ENCODE data around the gene MMAB. TPM values are rescaled to one million over a fixed set of nuclear protein-coding genes. Genes with fewer than 3 reads are reported as not detected.
"Not testable (repeated sequence)": the region's sequence is repeated elsewhere in the genome, so short reads cannot be mapped to it uniquely, and the experiment has no call there.

Gene MMAB
- polyA plus RNA-seq, 4 donors = 35.0 to 44.9 (median 37.5) TPM

DNA sequence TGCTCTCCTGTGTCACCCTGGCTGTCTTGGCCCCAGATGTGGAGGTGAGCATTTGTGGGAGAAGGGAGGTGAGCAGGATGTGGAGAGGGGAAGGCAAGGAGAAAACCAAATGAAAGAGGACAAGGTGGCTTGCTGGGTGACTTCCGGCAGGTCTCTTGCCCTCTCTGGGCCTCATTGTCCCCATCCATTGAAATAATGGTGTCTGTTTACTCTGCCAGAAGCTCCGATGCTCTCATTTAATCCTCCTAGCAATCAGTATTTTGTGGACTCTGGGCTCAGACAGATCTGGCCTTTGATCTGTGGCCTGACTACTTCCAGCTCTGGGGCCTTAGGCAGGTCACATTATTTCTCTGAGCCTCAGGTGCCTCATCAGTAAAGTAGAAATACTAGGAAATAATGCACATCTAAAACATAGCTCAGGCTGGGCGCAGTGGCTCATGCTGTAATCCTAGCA lies 30.9 kb upstream of the MMAB start:
- DNase-seq (ENCODE audit: low read depth in 4 of 4, low spot score in 2 of 4) = no peak

DNA sequence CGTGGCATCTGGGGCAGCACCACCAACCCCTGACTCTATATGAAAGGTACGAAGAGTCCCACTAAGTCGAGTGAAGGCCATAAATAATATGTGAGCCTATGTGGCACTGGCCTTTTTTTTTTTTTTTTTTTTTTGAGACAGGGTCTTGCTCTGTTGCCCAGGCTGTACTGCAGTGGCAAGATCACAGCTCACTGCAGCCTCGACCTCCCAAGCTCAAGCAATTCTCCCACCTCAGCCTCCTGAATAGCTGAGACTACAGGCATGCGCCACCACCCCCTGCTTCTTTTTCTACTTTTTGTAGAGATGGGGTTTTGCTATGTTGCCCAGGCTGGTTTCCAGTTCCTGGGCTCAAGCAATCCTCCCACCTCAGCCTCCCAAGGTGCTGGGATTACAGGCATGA lies 28.8 kb upstream of the MMAB start:
- not testable (repeated sequence) for DNase-seq (ENCODE audit: low read depth in 4 of 4, low spot score in 2 of 4)

DNA sequence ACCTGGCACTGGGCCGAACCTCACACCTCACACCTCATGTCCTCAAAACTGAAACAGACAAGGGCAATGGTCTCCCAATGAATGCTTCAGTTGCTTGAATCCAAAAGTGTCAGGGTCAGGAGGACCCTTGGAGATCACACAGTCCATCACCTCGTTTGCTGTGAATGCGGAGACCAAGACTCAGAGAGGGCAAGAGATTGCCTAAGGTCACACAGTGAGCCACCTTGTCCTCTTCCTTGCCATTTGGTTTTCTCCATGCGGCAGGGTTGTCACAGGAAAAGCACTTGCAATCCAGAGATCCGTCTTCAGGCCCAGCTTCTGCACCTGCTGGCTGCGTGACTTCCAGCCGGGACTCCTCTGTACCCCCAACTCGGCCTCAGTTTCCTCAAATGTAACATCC lies 28.3 kb upstream of the MMAB start:
- DNase-seq (ENCODE audit: low read depth in 4 of 4, low spot score in 2 of 4) = no peak

DNA sequence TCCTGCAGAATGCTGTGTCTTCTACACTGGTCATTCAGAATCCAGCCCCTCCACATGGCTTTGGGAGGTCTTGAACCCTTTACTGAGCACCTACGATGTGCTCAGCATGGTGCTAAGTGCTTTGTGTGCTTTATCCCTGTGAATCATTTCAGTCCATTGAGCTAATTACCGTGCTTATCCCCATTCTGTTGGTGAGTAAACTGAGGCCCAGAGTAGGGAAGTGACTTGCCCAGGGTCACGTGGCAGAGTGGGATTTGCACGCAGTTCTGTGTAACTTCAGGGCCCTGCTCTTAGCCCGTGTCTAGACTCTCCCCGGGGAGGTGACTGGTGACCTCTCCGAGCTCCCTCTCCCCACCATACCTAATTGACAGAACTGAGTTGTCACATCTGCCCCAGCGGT lies 27.7 kb upstream of the MMAB start:
- no peak for DNase-seq (ENCODE audit: low read depth in 4 of 4, low spot score in 2 of 4)

DNA sequence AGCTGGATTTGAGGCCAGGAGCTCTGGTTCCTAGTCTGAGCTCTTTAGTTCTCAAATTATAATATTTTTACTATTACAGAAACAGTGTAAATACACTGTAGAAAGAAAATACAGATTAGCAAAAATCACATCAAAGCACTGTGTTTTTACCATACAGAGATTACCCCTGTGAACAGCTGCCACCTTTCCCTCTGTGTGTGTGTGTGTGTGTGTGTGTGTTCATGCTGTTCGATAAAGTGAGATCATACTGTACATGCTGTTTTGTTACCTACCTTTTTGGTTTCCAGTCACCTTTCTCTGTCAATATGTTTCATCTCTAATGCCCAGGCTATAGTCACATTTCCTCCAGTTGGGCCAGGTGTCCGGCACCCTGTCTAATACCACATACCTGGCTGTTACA lies 27.2 kb upstream of the MMAB start:
- no peak for DNase-seq (ENCODE audit: low read depth in 4 of 4, low spot score in 2 of 4)

GRCh38 chr12:109599087-109599486 lies 25.8 kb upstream of the MMAB start:
- DNase-seq (ENCODE audit: low read depth in 4 of 4, low spot score in 2 of 4) = no peak

DNA sequence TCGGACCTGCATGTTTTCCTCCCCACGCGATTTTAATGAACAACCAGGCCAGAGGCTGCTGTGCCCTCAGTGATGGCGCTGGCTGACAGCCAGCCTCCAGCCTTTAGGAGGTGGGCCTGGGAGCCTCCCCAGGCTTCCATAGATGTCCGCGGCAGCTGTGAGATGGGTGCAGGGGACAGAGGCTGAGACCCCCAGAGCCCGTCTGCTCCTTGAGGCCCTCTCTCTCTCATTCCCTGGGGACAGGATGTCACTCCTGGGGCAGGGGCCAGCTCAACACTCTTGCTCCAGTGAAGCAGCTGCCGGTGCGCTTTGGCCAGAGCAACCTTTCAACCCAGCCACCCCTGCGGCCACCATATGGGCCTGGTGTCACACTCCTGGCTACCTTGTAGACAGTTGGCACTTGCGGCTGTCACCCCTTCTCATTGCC lies 25.1 kb upstream of the MMAB start:
- DNase-seq (ENCODE audit: low read depth in 4 of 4, low spot score in 2 of 4) = no peak

DNA sequence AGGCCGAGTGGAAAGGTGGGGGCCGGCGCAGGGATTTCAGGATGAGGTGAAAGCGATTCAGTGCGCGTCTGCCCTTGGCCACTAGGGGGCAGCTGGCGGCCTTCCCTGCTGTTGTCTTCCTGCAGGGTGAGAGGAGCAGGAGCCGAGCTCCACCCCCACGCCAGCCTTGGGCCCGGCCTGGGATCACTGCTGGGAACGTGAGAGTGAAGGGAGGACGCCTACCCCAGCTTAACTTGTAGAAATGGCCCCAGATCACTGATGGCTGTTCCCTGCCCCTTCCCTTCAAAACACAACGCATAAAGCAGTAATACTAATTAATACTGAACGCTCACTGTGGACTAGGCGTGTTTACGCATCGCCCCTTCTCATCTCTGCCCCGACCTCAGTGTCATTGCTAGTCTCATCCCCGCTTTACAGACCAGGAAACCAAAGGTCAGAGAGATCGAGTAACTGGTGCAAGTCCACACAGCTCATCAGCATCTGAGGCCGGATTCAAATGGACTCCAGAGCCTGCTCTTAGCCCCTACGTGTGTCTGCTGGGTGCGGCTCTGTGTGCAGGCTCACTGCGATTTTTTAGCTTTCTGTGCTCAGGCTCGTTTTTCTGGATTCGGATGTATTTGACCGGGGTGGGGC lies 24.6 kb upstream of the MMAB start:
- peak in 3 of 4 donors; percentile 52 to 69 (median 67) for DNase-seq (ENCODE audit: low read depth in 4 of 4, low spot score in 2 of 4)

DNA sequence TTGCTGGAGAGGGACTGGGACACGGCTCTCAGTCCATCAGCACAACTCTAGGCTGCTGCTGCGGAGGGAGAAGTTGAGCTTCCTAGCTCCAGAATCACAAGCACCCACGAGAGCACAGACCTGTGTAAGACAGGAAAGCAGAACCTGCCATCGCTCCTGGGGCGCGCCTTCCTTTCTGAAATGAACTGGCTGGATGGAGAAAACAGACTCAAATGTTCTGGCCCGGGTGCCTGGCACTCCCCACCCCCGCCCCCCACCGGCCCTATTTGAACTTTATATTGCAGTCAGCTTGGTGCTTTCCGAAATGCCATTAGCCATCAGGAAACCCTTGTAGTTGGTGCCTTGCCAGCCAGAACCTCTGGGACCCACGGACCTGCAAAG lies 24.1 kb upstream of the MMAB start:
- DNase-seq (ENCODE audit: low read depth in 4 of 4, low spot score in 2 of 4) = no peak

DNA sequence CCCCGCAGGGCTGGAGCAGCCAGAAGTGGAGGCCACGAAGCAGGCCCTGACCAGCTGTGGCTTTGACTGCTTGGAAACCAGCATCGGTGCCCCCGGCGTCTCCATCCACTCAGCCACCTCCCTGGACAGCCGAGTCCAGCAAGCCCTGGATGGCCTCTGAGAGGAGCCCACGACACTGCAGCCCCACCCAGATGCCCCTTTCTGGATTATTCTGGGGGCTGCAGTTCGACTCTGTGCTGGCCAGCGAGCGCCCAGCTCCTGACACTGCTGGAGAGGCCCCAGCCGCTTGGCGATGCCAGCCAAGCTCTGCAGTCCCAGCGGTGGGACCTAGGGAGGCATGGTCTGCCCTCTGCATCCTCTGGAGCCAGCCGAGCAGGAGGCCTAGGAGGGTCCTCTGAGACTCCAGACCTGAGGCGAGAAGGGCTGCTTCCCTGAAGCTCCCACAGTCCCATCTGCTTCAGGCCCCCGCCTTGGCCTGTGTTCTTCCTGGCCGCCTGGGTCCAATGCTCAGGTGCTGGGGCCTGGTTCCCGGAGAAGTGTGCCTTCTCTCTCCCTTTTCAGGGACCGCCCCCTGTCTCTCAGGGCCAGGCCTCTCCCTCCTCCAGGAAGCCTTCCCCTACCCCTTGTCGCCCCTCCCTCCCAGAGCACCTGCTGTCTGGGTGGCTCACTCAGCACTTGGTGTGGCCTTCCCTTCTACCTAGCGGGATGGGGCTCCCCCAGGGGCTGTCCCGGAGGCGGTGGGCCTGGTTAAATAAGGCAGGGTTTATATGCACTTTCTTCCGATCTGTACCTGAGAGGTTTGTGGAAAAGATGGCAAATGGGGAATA lies 23.3 kb upstream of the MMAB start:
- no peak for DNase-seq (ENCODE audit: low read depth in 4 of 4, low spot score in 2 of 4)

DNA sequence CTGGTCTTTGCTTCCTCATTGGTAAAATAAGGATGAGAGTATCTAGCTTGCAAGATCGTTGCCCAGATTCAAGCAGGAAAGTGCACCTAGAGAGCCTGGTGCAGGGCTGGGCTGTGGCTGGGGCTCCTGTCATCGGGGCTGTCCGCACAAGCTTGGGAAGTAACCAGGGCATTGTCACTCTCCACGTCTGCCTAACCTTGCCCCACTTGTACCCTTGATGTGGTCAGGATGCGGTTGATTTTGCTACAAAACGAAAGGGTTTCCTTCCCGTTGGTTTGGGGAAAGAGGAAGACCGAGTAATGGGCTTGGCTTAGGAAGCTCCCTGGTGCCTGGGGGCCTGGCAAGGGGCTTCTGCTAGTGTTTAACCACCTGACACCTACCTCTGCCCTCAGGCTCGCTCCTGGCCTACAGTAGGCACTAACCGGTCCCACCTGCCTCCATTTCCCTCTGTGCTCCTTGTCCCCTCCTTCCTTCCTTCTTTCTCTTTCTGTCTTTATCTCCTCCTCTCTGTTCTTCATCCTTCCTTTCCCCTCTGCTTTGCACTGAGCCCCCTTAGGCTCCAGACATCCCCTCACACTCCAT lies 22.1 kb upstream of the MMAB start:
- no peak for DNase-seq (ENCODE audit: low read depth in 4 of 4, low spot score in 2 of 4)

DNA sequence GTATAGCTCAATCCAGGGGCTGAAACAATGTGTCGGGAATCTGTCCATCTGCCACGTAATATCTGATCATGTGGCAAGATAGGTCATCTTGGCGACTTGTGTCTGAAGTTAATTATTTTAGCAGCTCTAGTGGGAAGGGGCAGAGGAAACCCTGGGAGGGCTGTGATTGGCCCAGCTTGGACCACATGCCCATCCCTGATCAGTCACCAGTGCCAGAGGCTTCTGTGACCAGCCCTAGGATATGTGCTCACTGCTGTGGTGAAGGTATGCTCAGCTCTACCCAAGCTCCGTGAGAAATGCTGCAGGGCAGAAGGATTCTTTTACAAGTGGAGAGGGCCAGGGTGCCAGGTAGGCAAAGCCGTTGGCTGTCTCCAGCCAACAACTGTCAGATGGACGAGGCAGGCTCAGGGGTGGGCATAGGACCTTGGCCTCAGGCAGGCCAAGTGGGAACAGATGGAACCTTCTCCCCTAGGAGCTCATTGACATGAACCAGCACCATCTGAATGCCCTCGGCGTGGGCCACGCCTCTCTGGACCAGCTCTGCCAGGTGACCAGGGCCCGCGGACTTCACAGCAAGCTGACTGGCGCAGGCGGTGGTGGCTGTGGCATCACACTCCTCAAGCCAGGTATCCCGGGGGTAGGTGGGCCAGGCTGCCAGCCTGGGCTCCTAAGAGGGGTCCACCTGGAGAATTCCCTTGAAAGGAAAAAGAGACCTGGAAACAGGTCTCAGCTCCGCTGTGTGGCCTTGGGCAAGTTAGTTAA lies 21.4 kb upstream of the MMAB start:
- DNase-seq (ENCODE audit: low read depth in 4 of 4, low spot score in 2 of 4) = no peak

- no peak for DNase-seq (ENCODE audit: low read depth in 4 of 4, low spot score in 2 of 4)
Measured at GRCh38 chr12:109592905-109593272, 19.6 kb upstream of the MMAB start.

- DNase-seq (ENCODE audit: low read depth in 4 of 4, low spot score in 2 of 4) = no peak
Measured at GRCh38 chr12:109592195-109592904, 19.0 kb upstream of the MMAB start.

- DNase-seq (ENCODE audit: low read depth in 4 of 4, low spot score in 2 of 4) = no peak
Measured at GRCh38 chr12:109591041-109591440, 17.7 kb upstream of the MMAB start.

DNA sequence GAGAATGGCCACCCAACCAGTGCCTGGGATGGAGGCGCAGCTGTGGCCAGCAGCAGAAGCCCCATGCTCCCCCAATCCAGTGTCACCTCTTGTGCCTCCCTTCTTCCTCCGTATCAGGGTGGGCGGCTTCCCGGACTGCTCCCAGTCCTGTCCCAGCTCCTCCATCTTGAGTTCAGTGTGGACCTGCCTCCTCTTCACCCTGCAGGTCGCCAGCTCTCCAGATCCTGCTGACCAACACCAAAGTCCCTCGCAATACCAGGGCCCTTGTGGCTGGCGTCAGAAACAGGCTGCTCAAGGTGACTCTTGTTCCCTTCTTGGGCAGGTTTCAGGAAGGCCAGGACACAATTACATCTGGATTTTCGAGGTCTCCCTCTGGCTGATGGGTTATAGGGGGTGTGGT lies 17.3 kb upstream of the MMAB start:
- DNase-seq (ENCODE audit: low read depth in 4 of 4, low spot score in 2 of 4) = no peak

DNA sequence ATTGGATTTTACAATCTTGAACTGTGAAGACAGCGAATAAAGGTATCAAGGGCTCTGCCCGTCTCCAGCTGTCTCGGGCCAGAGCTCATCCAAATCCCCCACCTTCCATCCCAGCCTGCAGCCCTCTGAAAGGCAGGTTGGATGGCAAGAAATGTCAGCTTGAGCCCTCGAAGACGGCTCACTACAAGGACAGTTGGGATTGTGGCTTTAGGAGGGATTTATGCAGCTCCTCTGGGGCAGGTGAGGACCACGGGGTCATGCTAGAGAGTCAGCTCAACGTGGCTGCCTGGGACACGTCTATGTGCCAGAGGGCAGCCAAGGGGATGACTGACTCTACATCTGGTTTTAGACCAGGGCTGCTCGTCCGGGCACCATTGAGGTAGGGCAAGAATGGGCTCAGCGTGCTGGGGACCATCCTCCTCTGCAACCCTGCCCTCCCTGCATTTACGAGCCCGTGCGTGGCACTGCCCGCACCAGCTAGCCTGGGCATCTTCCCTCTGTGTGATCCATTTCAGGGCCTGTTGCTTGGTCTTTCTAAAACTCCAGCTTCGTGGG lies 16.5 kb upstream of the MMAB start:
- no peak for DNase-seq (ENCODE audit: low read depth in 4 of 4, low spot score in 2 of 4)

DNA sequence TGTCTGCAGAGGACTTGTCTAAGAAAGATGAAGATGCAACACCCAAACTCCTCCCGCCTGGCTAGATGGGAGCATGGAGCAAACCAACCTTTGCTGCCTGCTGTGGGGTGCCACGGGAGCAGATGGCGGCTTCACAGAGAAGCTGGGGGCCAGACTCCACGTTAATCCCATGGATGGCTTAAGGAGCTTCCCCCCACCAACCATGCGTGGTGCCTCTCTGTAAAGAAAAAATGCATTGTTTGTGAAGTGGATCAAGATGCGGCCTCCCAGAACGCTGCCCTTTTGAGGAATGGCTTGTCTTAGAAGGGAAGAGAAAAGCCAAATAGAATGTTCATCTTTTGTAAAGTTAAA lies 15.9 kb upstream of the MMAB start:
- DNase-seq (ENCODE audit: low read depth in 4 of 4, low spot score in 2 of 4) = no peak

- no peak for DNase-seq (ENCODE audit: low read depth in 4 of 4, low spot score in 2 of 4)
Measured at GRCh38 chr12:109588461-109589239, 15.3 kb upstream of the MMAB start.

GRCh38 chr12:109587921-109588320 lies 14.6 kb upstream of the MMAB start:
- no peak for DNase-seq (ENCODE audit: low read depth in 4 of 4, low spot score in 2 of 4)
